Jurkat, Clone E6-1 (cell line): Measurements from ENCODE around the gene CYTH1.

Source experiments
- DNase-seq: peaks from one replicate; pipeline ENCODE4 v3.0.0-alpha.2; 2011; ENCODE audit warnings: low read depth, low spot score
- H3K4me3 ChIP-seq: 2 replicates; pipeline ENCODE4 v1.5.1; 2011; ENCODE audit warnings: mild to moderate bottlenecking, low read length, control low read depth, moderate library complexity

Gene CYTH1

GRCh38 chr17:78746263-78746948 lies 35.7 kb downstream of the CYTH1 start:
- no peak overlapping the region for H3K4me3 ChIP-seq
- DNase-seq, result no peak

GRCh38 chr17:78745407-78746088 lies 36.5 kb downstream of the CYTH1 start:
- DNase-seq, result no peak
- H3K4me3 ChIP-seq, result no peak overlapping the region

GRCh38 chr17:78742901-78743300 lies 39.2 kb downstream of the CYTH1 start:
- DNase-seq, result no peak
- no peak overlapping the region for H3K4me3 ChIP-seq

GRCh38 chr17:78741644-78742284 lies 40.3 kb downstream of the CYTH1 start:
- H3K4me3 ChIP-seq, result no peak overlapping the region
- DNase-seq, result no peak

GRCh38 chr17:78739331-78739931 lies 42.6 kb downstream of the CYTH1 start:
- peak; percentile 81 for DNase-seq
- peak overlapping the region; percentile 11 for H3K4me3 ChIP-seq

- no peak overlapping the region for H3K4me3 ChIP-seq
- no peak for DNase-seq
Measured at GRCh38 chr17:78738698-78739097, 43.4 kb downstream of the CYTH1 start.

- H3K4me3 ChIP-seq, result no peak overlapping the region
- no peak for DNase-seq
Measured at GRCh38 chr17:78738278-78738677, 43.8 kb downstream of the CYTH1 start.

- DNase-seq, result no peak
- peak overlapping the region; percentile 64; the same call in 1 of the 2 replicates for H3K4me3 ChIP-seq
Measured at GRCh38 chr17:78737332-78737731, 44.7 kb downstream of the CYTH1 start.

GRCh38 chr17:78736526-78737079 lies 45.5 kb downstream of the CYTH1 start:
- H3K4me3 ChIP-seq, result peak overlapping the region; percentile 64

GRCh38 chr17:78735832-78736525 lies 46.1 kb downstream of the CYTH1 start:
- DNase-seq, result no peak
- H3K4me3 ChIP-seq, result peak overlapping the region; percentile 64

More at GRCh38 chr17:78736526-78737079, 45.5 kb downstream of the CYTH1 start:
- DNase-seq, result peak; percentile 90

GRCh38 chr17:78734793-78735641 lies 47.1 kb downstream of the CYTH1 start:
- no peak for DNase-seq
- peak overlapping the region; percentile 64 for H3K4me3 ChIP-seq

GRCh38 chr17:78732354-78732753 lies 49.7 kb downstream of the CYTH1 start:
- H3K4me3 ChIP-seq, result no peak overlapping the region
- no peak for DNase-seq

- no peak for DNase-seq
- no peak overlapping the region for H3K4me3 ChIP-seq
Measured at GRCh38 chr17:78731904-78732303, 50.2 kb downstream of the CYTH1 start.

- no peak overlapping the region for H3K4me3 ChIP-seq
- no peak for DNase-seq
Measured at GRCh38 chr17:78729641-78730040, 52.4 kb downstream of the CYTH1 start.

GRCh38 chr17:78728495-78728894 lies 53.6 kb downstream of the CYTH1 start:
- no peak overlapping the region for H3K4me3 ChIP-seq
- no peak for DNase-seq

GRCh38 chr17:78727476-78728229 lies 54.4 kb downstream of the CYTH1 start:
- peak overlapping the region; percentile 48 for H3K4me3 ChIP-seq
- no peak for DNase-seq

- DNase-seq, result no peak
- H3K4me3 ChIP-seq, result peak overlapping the region; percentile 48
Measured at GRCh38 chr17:78727057-78727456, 55.0 kb downstream of the CYTH1 start.
